ENCODE measurements around the gene TIMM8A.

DNA sequence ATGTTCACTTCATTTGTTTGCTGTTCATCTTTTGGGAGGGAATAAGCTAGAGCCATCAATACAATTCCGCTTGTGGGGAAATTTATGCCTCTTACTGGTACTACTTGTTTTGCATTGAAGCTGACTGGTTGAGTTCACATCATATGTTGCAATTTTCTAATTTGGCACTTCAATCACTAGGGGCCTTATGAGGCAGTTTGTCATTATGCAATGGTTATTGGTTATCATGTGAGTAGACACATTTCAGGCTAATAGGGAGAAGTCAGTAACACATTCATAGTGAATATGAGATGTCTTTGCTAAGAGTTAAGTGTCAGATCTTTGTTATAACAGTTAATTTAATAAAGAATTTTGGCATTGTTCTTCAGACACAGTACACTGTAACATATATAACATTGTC lies 47.2 kb upstream of the TIMM8A start:
- TF ChIP-seq, protein P1, sequence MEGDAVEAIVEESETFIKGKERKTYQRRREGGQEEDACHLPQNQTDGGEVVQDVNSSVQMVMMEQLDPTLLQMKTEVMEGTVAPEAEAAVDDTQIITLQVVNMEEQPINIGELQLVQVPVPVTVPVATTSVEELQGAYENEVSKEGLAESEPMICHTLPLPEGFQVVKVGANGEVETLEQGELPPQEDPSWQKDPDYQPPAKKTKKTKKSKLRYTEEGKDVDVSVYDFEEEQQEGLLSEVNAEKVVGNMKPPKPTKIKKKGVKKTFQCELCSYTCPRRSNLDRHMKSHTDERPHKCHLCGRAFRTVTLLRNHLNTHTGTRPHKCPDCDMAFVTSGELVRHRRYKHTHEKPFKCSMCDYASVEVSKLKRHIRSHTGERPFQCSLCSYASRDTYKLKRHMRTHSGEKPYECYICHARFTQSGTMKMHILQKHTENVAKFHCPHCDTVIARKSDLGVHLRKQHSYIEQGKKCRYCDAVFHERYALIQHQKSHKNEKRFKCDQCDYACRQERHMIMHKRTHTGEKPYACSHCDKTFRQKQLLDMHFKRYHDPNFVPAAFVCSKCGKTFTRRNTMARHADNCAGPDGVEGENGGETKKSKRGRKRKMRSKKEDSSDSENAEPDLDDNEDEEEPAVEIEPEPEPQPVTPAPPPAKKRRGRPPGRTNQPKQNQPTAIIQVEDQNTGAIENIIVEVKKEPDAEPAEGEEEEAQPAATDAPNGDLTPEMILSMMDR (IDR thresholded peaks at IDR 0.05; ENCODE audit: insufficient read depth, low read depth, low read length): no peak
- no peak for TF ChIP-seq EZH2 (IDR thresholded peaks at IDR 0.05; ENCODE audit: insufficient read depth, low read length)
